ENCODE results near the gene GTPBP3. TPM values are rescaled to one million over a fixed set of nuclear protein-coding genes. Genes with fewer than 3 reads are reported as not detected.
A peak's percentile ranks its signal among the peaks of the same experiment; 100 is the strongest.

Gene GTPBP3
- total RNA-seq, 1 experiment from 2014 or later, result 62.9 TPM

DNA sequence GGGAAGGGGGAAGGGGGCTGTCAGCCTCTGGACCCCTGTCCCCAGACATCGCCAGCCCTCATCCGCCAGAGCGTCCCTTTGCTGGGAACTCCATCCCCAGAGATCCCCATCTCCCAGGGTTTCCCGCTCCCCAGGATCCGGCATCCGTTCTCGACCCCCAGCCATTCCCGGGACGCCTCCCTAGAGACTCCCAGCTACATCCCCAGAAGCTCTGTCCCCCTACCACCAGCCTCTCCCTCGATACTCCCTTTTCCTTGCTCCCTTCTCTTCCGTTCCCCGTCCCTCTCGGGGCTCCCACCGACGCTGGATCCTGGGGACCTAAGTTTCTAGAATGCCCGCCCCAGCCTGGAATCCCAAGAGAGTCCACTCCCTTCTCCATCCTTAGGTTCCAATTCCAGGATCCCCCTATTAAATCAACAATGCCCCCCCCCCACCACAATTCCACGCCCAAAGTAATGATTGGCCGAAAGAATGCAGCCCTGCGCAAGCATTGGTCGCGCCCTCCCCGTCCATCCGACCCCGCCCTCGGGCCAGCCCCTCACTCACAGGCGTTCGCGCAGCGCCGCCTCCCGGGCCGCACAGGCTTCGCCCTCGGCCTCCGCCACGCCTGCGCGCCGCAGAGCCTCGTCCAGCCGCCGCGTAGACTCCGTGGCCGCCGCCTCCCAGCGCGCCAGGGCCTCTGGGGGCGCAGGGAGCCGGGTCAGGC lies 53.5 kb downstream of the GTPBP3 start:
- Mint-ChIP-seq H3K27me3 (ENCODE audit: low read depth) (peaks cover 22% of the 10 kb centered on the region), H3K27ac (peak overlapping the region in 2 of 3 experiments; percentile 95 to 97; a peak in 4 of 7 replicates), H3K9me3 (peaks cover 9 to 10% of the 10 kb centered on the region in 2 experiments), H3K4me1 (peaks cover 12 to 14% of the 10 kb centered on the region in 2 experiments), H3K4me3 (peak overlapping the region; percentile 90 to 94), H3K36me3 (ENCODE audit: insufficient read depth in 1 of 3, low read depth in 3 of 3) (peaks cover 0 to 2% (median 0%) of the 10 kb centered on the region in 3 experiments; a peak in 2 of 7 replicates)
- WGBS (ENCODE audit: extremely low coverage, insufficient read length, low lambda C conversion rate), result no CpG with 5 or more reads among the region's 50 CpGs
- H3K27ac ChIP-seq (ENCODE audit: insufficient read length, low read depth, low read length), result no peak overlapping the region
- H2BK120ac ChIP-seq (ENCODE audit: low read depth, low read length, poor library complexity, severe bottlenecking), result no peak overlapping the region
- H4K5ac ChIP-seq (ENCODE audit: insufficient read length, low read depth, low read length), result no peak overlapping the region
- H3K14ac ChIP-seq (ENCODE audit: insufficient read depth, low read length), result no peak overlapping the region; the same call in 1 of the 2 replicates
- H3T11ph ChIP-seq (ENCODE audit: low read length), result no peak overlapping the region
- no peak overlapping the region for H2BK12ac ChIP-seq (ENCODE audit: insufficient read length, low read depth, low read length)
- H3K9ac ChIP-seq (ENCODE audit: extremely low read depth, insufficient read length, low read length), result no peak overlapping the region
- DNase-seq, result peak; percentile 95
- H3K23me2 ChIP-seq (ENCODE audit: insufficient read length, low read depth, low read length, poor library complexity, severe bottlenecking), result peaks cover 14% of the 10 kb centered on the region
- no peaks in the 10 kb centered on the region for H3K79me1 ChIP-seq (ENCODE audit: insufficient read depth, low read depth, low read length, poor library complexity, severe bottlenecking)
- no peaks in the 10 kb centered on the region for H3K4me1 ChIP-seq (ENCODE audit: insufficient read depth, low read length)
- no peaks in the 10 kb centered on the region for H3K79me2 ChIP-seq (ENCODE audit: insufficient read depth, low read length)
- H2BK15ac ChIP-seq (ENCODE audit: low read depth, low read length), result no peak overlapping the region; the same call in 1 of the 2 replicates
- H3K4ac ChIP-seq (ENCODE audit: low read depth, low read length), result no peak overlapping the region
- H3K9me3 ChIP-seq (ENCODE audit: control insufficient read depth, low read depth, low read length), result no peaks in the 10 kb centered on the region
- TF ChIP-seq, protein P1, sequence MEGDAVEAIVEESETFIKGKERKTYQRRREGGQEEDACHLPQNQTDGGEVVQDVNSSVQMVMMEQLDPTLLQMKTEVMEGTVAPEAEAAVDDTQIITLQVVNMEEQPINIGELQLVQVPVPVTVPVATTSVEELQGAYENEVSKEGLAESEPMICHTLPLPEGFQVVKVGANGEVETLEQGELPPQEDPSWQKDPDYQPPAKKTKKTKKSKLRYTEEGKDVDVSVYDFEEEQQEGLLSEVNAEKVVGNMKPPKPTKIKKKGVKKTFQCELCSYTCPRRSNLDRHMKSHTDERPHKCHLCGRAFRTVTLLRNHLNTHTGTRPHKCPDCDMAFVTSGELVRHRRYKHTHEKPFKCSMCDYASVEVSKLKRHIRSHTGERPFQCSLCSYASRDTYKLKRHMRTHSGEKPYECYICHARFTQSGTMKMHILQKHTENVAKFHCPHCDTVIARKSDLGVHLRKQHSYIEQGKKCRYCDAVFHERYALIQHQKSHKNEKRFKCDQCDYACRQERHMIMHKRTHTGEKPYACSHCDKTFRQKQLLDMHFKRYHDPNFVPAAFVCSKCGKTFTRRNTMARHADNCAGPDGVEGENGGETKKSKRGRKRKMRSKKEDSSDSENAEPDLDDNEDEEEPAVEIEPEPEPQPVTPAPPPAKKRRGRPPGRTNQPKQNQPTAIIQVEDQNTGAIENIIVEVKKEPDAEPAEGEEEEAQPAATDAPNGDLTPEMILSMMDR (conservative IDR thresholded peaks at IDR 0.05), result peak; percentile 76
- no peak overlapping the region for H2AK5ac ChIP-seq (ENCODE audit: insufficient read length, low read length)
- no peak overlapping the region for H4K8ac ChIP-seq (replicated peaks; ENCODE audit: insufficient read length, low read depth, low read length)
- peak overlapping the region; percentile 11 for H3K18ac ChIP-seq (ENCODE audit: insufficient read length, low read depth, low read length)
- no peak overlapping the region for H3K56ac ChIP-seq (ENCODE audit: insufficient read length, low read depth, low read length)
- H3K4me2 ChIP-seq (ENCODE audit: insufficient read depth, insufficient read length, low read length), result peak overlapping the region; percentile 88
- no peak overlapping the region for H2BK5ac ChIP-seq (ENCODE audit: insufficient read length, low read length)
- no peak overlapping the region for H4K91ac ChIP-seq (ENCODE audit: insufficient read length, low read depth, low read length)
- no peak overlapping the region for H3K23ac ChIP-seq (ENCODE audit: insufficient read length, low read depth, low read length)
- no peak overlapping the region for H2BK20ac ChIP-seq (ENCODE audit: low read depth, low read length, poor library complexity, severe bottlenecking)
- no peaks in the 10 kb centered on the region for H4K20me1 ChIP-seq (ENCODE audit: control insufficient read depth, insufficient read depth, insufficient read length)
- no peak overlapping the region for H2AFZ ChIP-seq (ENCODE audit: low read length)
- no peaks in the 10 kb centered on the region for H3K27me3 ChIP-seq (ENCODE audit: insufficient read depth, low read length)

All from H9 (cell line).